Ovary (tissue), 9 donors: ENCODE measurements around the gene SSR4. TPM values are rescaled to one million over a fixed set of nuclear protein-coding genes. Genes with fewer than 3 reads are reported as not detected.

Experiments
- DNase-seq, 5 donors: peaks; one replicate each; pipeline ENCODE4 v3.0.0-alpha.2; 2019 to 2020
- H3K27ac ChIP-seq, 2 donors: fragments of 200-600 bp; one replicate each; pipeline versions ENCODE4 v1.5.1 to v1.8.0; 2019 to 2022
- H3K27me3 ChIP-seq: fragments of 200-600 bp; one replicate; pipeline ENCODE4 v1.8.0; 2022
- H3K36me3 ChIP-seq: fragments of 200-600 bp; sonication (generic); one replicate; pipeline ENCODE4 v1.5.1; 2019
- H3K4me1 ChIP-seq: one replicate; pipeline ENCODE4 v1.8.1; 2013; ENCODE audit warnings: mild to moderate bottlenecking, moderate library complexity; ENCODE audit not compliant: insufficient read depth
- H3K4me3 ChIP-seq: fragments of 200-600 bp; sonication (generic); one replicate; pipeline ENCODE4 v1.5.1; 2017
- H3K9me3 ChIP-seq, 2 donors: fragments of 200-600 bp in 1 of 2; sonication (generic) in 1 of 2; one replicate each; pipeline versions ENCODE4 v1.5.1 to v1.8.1; 2013 to 2019; ENCODE audit warnings: mild to moderate bottlenecking in 1 of 2, moderate library complexity in 1 of 2
- EP300 ChIP-seq: sonication (generic); formaldehyde crosslinking; IDR thresholded peaks from one replicate; pipeline ENCODE4 v1.6.1; 2017; ENCODE audit warnings: antibody characterized with exemption
- POLR2A ChIP-seq: fragments of 450-650 bp; IDR thresholded peaks from one replicate; pipeline ENCODE4 v1.6.1; 2017; ENCODE audit warnings: antibody characterized with exemption, mild to moderate bottlenecking, moderate library complexity
- WGBS, 3 donors: extraction: QIAGEN DNeasy Blood & Tissue Kit in 1 of 3; methylation state at CpG; one replicate each; pipeline versions ENCODE4 v1.1.5 to v1.1.7; 2013 to 2017; 5-methylcytosine and 5-hydroxymethylcytosine counted together
- intact Hi-C, 4 donors: fragments of 100-400 bp; cut with DNase I; formaldehyde crosslinking; loops; one replicate each; pipeline versions ENCODE4 v1.11.0 to v1.15.1; 2022 to 2023
- polyA plus RNA-seq, 2 donors: library from polyadenylated mRNA; stranded (reverse); fragments of 200-250 nt in 1 of 2; fragments of 350-450 nt in 1 of 2; fragmentation: Illumina TruSeq in 1 of 2; extraction: RNeasy Lipid Tissue Mini Kit (QIAGEN cat#74804) in 1 of 2; gene quantifications; one replicate each; pipeline ENCODE4 v1.2.3, GENCODE V29; 2013 to 2014
- total RNA-seq, 7 donors: library from RNA; depleted of rRNA in 2 of 7; stranded (reverse); fragments of >200 nt in 2 of 7; fragmentation: NEBNext Ultra II Directional in 3 of 7; extraction: Animal tissue kit (Norgen Biotek cat#: 25700) in 3 of 7; gene quantifications; one replicate each; pipeline versions ENCODE4 v1.1.0 to v1.2.4, GENCODE V29; 2016 to 2023
- TF ChIP-seq, protein P1 (sequence below), 3 donors: fragments of 450-650 bp in 2 of 3; fragments of 200-600 bp in 1 of 3; IDR thresholded peaks; one replicate each; pipeline versions ENCODE4 v1.5.1 to v1.8.0; 2016 to 2022; ENCODE audit warnings: antibody characterized with exemption in 3 of 3, mild to moderate bottlenecking in 1 of 3
- donor health status: DM: no; HTN: no; CAD: no; lungs with moderate emphysema.
- donor health status: DM: no; HTN: no; CAD: no.
- donor health status: Bipolar disorder and iron deficiency.
- donor health status: DM: yes; HTN: yes; CAD: no.
- donor health status: DM: no; HTN: no; CAD: no.
- donor health status: DM: yes; HTN: yes; CAD: no.

Gene SSR4
- total and polyA plus RNA-seq, 9 donors, result 120 to 261 (median 155) TPM

GRCh38 chrX:153769158-153769864, 25.2 kb upstream of the SSR4 start:
- Histone ChIP-seq H3K4me3 (no peak overlapping the region), H3K36me3 (no peaks in the 10 kb centered on the region), H3K9me3 (no peaks in the 10 kb centered on the region), H3K27me3 (no peaks in the 10 kb centered on the region), H3K27ac (no peak overlapping the region), H3K4me1 (no peaks in the 10 kb centered on the region)
- TF ChIP-seq, protein P1, sequence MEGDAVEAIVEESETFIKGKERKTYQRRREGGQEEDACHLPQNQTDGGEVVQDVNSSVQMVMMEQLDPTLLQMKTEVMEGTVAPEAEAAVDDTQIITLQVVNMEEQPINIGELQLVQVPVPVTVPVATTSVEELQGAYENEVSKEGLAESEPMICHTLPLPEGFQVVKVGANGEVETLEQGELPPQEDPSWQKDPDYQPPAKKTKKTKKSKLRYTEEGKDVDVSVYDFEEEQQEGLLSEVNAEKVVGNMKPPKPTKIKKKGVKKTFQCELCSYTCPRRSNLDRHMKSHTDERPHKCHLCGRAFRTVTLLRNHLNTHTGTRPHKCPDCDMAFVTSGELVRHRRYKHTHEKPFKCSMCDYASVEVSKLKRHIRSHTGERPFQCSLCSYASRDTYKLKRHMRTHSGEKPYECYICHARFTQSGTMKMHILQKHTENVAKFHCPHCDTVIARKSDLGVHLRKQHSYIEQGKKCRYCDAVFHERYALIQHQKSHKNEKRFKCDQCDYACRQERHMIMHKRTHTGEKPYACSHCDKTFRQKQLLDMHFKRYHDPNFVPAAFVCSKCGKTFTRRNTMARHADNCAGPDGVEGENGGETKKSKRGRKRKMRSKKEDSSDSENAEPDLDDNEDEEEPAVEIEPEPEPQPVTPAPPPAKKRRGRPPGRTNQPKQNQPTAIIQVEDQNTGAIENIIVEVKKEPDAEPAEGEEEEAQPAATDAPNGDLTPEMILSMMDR (IDR thresholded peaks at IDR 0.05), result no peak
- TF ChIP-seq POLR2A (no peak), EP300 (no peak)
- 83 to 90% (median 88%) methylated on average over 21 to 23 of the region's 23 CpGs for WGBS, 3 donors
- DNase-seq, result peak in 3 of 5 donors; percentile 12 to 27 (median 20)
- intact Hi-C loops, result loop anchor here in 3 of 4 donors (5.0 kb wide), 3 partner anchors 183 to 288 kb away; no protein-coding TSS in a partner anchor

GRCh38 chrX:153769865-153770600, 24.4 kb upstream of the SSR4 start:
- WGBS, 3 donors, result 84 to 90% (median 88%) methylated on average over 23 to 25 of the region's 25 CpGs
- TF ChIP-seq POLR2A (no peak), EP300 (no peak)
- TF ChIP-seq, protein P1 (IDR thresholded peaks at IDR 0.05), result no peak
- intact Hi-C loops, result loop anchor here in 3 of 4 donors (5.0 kb wide), 4 partner anchors 182 to 1447 kb away; partner anchors contain the start of gene VBP1 (in 1 of the 3)
- DNase-seq, result peak in 3 of 5 donors; percentile 11 to 31 (median 16)
- Histone ChIP-seq H3K27me3 (no peaks in the 10 kb centered on the region), H3K4me3 (no peak overlapping the region), H3K27ac (no peak overlapping the region), H3K9me3 (no peaks in the 10 kb centered on the region), H3K36me3 (no peaks in the 10 kb centered on the region), H3K4me1 (no peaks in the 10 kb centered on the region)

DNA sequence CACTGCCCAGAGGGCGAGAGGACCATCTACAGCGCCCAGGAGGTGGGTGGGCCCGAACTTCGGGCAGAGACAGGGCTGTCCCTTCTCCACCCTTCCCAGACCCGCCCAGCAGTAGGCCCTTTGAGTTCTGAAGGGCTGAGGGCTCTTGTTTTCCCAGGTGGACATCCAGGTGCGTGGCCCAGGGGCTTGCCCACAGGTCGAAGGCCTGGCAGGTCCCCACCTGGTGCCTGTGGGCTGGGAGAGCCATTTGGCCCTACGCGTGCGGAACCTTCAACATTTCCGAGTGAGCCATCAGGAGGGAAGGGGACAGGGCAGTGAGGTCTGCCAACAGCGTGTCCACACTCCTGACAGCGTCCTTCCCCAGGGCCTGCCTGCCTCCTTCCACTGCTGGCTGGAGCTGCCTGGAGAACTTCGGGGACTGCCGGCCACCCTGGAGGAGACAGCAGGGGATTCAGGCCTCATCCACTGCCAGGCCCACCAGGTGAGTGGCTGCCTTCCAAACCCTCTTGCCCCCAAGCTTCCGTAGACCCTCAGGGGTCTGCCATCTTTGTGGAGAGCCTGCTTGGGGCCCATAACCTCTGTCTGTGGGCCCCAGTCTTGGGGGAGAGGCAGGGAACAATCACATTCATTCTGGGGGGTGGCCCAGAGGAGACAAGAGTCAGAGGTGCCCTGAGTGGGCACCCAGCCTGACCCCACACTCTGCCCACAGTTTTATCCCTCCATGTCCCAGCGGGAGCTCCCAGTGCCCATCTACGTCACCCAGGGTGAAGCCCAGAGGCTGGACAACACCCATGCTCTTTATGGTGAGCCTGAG, 23.7 kb upstream of the SSR4 start:
- no peak for TF ChIP-seq POLR2A
- no peak for TF ChIP-seq EP300
- TF ChIP-seq, protein P1 (IDR thresholded peaks at IDR 0.05), result no peak
- WGBS, 3 donors, result 85 to 88% (median 88%) methylated on average over 17 to 18 of the region's 18 CpGs
- Histone ChIP-seq H3K27me3 (no peaks in the 10 kb centered on the region), H3K9me3 (no peaks in the 10 kb centered on the region), H3K36me3 (no peaks in the 10 kb centered on the region), H3K27ac (no peak overlapping the region), H3K4me1 (no peaks in the 10 kb centered on the region), H3K4me3 (no peak overlapping the region)
- intact Hi-C loops, result loop anchor here in 1 of 4 donors (5.0 kb wide), 1 partner anchor 1446 kb away; the partner anchor contains the start of gene VBP1
- DNase-seq, result peak in 2 of 5 donors; percentile 9 to 16
